GM10847 (cell line): ENCODE results near the gene OTUD1.

Experiments
- POLR2A ChIP-seq: IDR thresholded peaks from 2 replicates; pipeline ENCODE4 v1.6.1; 2011; ENCODE audit not compliant: insufficient read length; ENCODE audit errors: extremely low read depth

The OTUD1 gene

GRCh38 chr10:23418051-23418681, 20.7 kb upstream of the OTUD1 start:
- TF ChIP-seq POLR2A = no peak

DNA sequence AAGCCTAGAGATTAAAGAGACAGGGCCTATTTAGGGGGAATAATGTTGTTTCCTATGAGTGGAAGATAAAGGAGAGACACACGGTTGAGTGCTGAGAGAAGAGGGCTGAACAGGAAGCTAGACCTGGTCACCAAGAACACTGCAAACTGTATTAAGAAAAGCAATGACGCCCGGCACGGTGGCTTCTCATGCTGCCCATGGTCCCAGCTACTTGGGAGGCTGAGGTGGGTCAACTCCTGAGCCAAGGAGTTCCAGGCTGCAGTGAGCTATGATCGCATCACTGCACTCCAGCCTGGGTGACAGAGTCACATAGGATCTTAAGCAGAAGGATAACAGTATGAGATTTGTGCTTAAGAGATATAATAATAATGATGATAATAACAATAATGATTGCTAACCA, 19.7 kb upstream of the OTUD1 start:
- TF ChIP-seq POLR2A = no peak

GRCh38 chr10:23419655-23420329, 19.1 kb upstream of the OTUD1 start:
- TF ChIP-seq POLR2A = no peak

- no peak for TF ChIP-seq POLR2A
Measured at GRCh38 chr10:23421397-23421796, 17.5 kb upstream of the OTUD1 start.

DNA sequence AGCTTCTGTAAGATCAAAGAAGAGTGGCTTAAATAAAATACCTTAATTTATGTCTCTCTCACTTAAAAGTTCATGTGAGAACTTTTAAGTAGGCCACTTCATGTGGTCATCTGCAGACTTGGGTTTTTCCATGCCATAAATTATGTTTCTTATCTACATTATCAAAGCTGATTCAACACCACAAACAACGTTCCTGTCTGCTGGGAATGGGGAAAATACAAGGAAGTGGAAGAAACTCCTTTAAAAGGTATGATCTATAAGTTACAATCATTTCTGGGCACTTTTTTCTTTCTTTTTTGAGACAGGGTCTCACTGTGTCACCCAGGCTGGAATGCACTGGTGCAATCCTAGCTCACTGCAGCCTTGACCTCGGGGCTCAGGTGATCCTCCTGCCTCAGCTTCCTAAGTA, 16.9 kb upstream of the OTUD1 start:
- TF ChIP-seq POLR2A = no peak

- no peak for TF ChIP-seq POLR2A
Measured at GRCh38 chr10:23432166-23432565, 6.7 kb upstream of the OTUD1 start.

GRCh38 chr10:23432639-23433038, 6.2 kb upstream of the OTUD1 start:
- TF ChIP-seq POLR2A = no peak

DNA sequence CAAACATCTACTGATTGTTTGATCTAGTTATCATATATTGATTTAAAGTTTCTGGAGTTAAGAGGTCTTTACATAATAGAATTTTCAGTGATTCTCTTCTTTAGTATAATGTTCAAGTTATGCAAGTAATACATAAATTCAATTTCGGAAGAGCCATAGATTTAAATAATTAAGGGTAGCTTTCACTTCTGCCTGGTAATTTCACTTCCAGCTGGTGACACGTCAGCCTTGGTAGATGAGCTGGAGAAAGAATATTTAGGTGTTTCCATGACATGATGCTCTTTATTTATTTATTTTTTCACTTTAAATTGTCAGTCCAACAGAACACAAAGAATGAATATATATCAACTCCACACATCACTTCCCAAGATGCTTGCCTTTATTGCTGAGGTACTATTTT, 5.2 kb upstream of the OTUD1 start:
- no peak for TF ChIP-seq POLR2A

DNA sequence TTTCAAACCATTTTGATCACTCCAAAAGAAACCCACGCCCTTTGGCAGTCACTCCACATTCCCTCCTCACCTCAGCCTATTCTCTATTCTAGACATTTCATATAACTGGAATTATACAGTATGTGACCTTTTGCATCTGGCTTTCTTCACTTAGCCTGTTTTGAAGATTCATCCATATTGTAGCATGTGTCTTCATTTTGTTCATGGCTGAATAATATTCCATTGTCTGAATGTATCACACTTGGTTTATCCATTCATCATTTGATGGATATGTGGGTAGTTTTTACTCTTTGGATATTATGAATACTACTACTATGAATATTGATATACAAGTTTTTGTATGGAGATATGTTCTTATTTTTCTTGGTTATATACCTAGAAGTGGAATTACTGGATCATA, 3.5 kb upstream of the OTUD1 start:
- TF ChIP-seq POLR2A = no peak

DNA sequence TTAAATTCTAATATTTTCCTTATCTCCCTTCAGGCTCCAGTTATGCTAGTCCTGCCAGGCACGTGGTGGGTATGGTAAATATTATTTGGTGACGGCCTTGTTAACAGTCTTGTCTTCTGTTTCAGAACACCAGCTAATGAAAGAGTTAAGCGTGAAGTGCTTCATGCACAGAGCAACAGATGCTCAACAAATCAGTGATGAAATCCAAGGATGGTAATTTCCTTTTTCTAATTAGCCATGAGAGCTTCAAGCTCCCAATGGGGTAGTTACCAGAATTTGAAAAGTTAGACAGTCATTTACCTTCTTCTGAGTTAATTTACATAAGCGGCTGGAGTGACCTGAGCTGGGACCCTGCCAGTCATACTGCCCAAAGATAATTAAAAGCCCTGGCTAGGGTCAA, 1.9 kb upstream of the OTUD1 start:
- TF ChIP-seq POLR2A = no peak

- TF ChIP-seq POLR2A = no peak
Measured at GRCh38 chr10:23437963-23438546, 820 bp upstream of the OTUD1 start.

GRCh38 chr10:23439452-23439960, 631 bp downstream of the OTUD1 start:
- no peak for TF ChIP-seq POLR2A

- TF ChIP-seq POLR2A = no peak
Measured at GRCh38 chr10:23439961-23440889, 1.4 kb downstream of the OTUD1 start.

GRCh38 chr10:23441251-23441650, 2.4 kb downstream of the OTUD1 start:
- no peak for TF ChIP-seq POLR2A

- no peak for TF ChIP-seq POLR2A
Measured at GRCh38 chr10:23442936-23443335, 4.1 kb downstream of the OTUD1 start.
